ENCODE data around the gene OR2T11.
A peak's percentile ranks its signal among the peaks of the same experiment; 100 is the strongest.
"Not testable (repeated sequence)": the region's sequence is repeated elsewhere in the genome, so short reads cannot be mapped to it uniquely, and the experiment has no call there.

OR2T11 gene

GRCh38 chr1:248618878-248619277 is 16.0 kb downstream of the OR2T11 start:
- peak in 1 of 2 donors; percentile 34 for DNase-seq (ENCODE audit: low read depth in 1 of 2, low spot score in 1 of 2)

- DNase-seq (ENCODE audit: low read depth in 1 of 2, low spot score in 1 of 2), result no peak
Observed at GRCh38 chr1:248618119-248618518, 16.8 kb downstream of the OR2T11 start.

- DNase-seq (ENCODE audit: low read depth in 1 of 2, low spot score in 1 of 2), result no peak
Observed at GRCh38 chr1:248613742-248614141, 21.1 kb downstream of the OR2T11 start.

- peak in 1 of 2 donors; percentile 1 for DNase-seq (ENCODE audit: low read depth in 1 of 2, low spot score in 1 of 2)
Observed at GRCh38 chr1:248611883-248612414, 22.9 kb downstream of the OR2T11 start.

GRCh38 chr1:248610301-248610700 is 24.6 kb downstream of the OR2T11 start:
- DNase-seq (ENCODE audit: low read depth in 1 of 2, low spot score in 1 of 2), result no peak

- no peak for DNase-seq (ENCODE audit: low read depth in 1 of 2, low spot score in 1 of 2)
Observed at GRCh38 chr1:248599396-248599795, 35.5 kb downstream of the OR2T11 start.

- DNase-seq (ENCODE audit: low read depth in 1 of 2, low spot score in 1 of 2), result no peak
Observed at GRCh38 chr1:248597589-248597988, 37.3 kb downstream of the OR2T11 start, which contains the start of gene OR2T10. TSS of gene OR2T10 (minus strand) at chr1:248597700. CDS start at chr1:248593768, 3,932 bp downstream.

GRCh38 chr1:248596615-248597014 is 38.3 kb downstream of the OR2T11 start:
- no peak for DNase-seq (ENCODE audit: low read depth in 1 of 2, low spot score in 1 of 2)

DNA sequence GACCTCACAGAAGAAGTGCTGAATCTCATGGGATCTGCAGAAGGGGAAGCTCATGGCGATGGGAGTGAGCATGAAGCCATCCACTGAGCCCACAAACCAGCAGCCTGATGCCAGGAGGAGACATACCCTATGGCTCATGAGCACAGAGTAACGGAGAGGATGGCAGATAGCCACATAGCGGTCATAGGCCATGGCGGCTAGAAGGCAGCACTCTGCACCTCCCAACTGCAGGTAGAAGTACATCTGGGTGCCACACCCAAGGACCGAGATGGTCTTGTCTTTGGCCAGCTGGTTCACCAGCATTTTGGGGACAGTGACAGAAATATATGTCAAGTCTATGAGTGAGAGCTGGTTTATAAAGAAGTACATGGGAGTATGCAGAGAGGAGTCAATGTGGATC is 41.7 kb downstream of the OR2T11 start:
- DNase-seq (ENCODE audit: low read depth in 1 of 2, low spot score in 1 of 2), result no peak

- DNase-seq (ENCODE audit: low read depth in 1 of 2, low spot score in 1 of 2), result no peak
Observed at GRCh38 chr1:248592655-248593054, 42.2 kb downstream of the OR2T11 start.

DNA sequence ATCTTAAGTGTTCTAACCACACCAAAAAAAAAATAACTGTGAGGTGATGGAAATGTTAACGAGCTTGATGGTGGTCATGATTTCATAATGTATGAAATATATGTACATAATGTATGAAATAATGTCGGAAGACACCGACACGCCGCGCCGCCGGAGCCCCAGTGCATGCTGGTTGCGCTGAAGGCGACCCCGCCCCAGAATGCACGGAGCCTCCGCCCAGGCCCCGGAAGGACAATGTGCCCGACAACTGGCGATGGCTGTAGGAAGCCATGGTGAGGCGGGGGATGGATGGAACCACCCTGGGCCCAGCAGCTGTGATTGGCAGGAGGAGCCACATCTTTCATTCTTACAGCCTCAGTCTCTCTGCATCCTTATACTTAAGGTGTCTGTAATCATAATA is 44.8 kb downstream of the OR2T11 start:
- DNase-seq (ENCODE audit: low read depth in 1 of 2, low spot score in 1 of 2), result no peak

DNA sequence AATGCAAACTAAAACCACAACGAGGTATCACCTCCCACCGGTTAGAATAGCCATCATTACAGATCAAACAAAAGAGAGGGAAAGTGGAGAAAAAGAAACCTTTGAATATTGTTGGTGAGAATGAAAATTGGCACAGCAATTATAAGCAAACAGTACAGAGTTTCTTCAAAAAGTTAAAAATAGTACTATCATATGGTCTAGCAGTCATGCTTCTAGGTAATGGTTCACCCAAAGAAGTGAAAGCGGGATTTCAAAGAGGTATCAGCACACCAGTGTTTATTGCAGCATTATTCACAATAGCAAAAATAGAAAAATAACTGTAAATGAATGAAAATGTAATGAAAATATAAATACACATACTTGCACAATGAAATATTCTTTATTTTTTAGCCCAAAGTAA is 45.6 kb downstream of the OR2T11 start:
- no peak for DNase-seq (ENCODE audit: low read depth in 1 of 2, low spot score in 1 of 2)

DNA sequence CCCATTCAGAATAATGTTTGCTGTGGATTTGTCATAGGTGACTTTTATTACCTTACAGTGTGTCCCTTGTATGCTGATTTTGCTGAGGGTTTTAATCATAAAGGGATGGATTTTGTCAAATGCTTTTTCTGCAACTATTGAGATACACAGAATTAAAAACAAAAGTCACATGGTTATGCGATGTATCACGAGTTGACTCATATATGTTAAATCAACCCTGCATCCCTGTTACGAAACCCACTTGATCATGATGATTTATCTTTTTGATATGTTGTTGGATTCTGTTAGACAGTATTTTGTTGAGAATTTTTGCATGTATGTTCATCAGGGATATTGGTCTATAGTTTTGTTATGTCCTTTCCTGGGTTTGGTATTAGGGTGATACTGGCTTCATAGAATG is 49.6 kb downstream of the OR2T11 start:
- DNase-seq (ENCODE audit: low read depth in 1 of 2, low spot score in 1 of 2), result no peak

DNA sequence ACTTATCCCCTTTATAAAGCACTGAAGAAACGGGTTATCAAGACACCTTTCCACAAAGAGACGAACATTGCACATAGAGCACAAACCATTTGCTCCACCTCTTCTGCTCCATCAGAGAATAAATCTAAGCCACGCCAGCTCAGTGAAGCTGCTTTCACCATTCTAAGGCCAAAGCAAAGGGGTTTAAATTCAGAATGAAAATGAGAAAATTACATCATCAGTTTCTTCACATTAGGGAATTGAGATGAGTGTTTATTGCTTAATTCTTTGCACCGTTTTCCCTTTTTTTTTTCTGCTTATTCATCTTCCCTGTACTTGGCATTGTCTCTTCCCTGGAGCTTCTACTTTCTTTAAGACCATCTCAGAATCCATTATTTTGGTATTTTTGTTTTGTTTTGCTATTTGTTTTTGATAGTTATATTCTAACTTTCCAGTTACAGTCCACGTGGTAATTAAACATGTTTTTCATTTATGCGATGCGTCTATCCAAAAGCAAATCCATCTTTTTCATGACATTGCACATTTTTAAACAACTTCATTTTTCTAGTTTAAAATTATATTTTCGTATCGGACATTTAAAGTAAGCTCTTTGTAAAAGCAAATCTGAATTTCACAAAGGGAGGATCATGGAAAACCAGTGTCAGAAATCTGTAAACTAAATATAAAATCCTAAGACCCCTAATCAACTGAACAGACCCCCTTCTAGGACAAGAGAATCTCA is 58.5 kb downstream of the OR2T11 start:
- no peak for DNase-seq (ENCODE audit: low read depth in 1 of 2, low spot score in 1 of 2)

DNA sequence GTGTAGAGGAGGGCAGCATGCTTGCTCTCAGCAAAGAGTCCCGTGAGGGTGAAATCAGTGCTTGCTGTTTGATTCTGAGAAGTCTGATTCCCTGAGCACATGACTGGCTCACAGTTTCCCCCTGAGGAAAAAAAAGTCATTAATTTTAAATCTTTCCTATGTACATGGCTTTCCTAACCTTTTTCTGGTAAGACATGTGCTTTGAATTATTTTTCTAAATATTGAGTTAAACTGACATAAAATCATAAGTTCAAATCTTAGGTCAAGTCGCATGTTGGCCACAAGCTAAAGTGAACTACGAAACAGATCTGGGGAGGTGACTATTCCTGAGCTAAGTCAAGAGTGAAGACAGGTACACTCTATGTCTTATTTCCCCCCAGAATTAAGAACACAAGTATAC is 60.2 kb downstream of the OR2T11 start, which contains the start of gene OR2T34:
OR2T34 (minus strand) TSS at position 101 of the 400 bp plus-strand sequence; CDS start at position 101, 0 bp downstream.
- not testable (repeated sequence) for DNase-seq (ENCODE audit: low read depth in 1 of 2, low spot score in 1 of 2)

DNA sequence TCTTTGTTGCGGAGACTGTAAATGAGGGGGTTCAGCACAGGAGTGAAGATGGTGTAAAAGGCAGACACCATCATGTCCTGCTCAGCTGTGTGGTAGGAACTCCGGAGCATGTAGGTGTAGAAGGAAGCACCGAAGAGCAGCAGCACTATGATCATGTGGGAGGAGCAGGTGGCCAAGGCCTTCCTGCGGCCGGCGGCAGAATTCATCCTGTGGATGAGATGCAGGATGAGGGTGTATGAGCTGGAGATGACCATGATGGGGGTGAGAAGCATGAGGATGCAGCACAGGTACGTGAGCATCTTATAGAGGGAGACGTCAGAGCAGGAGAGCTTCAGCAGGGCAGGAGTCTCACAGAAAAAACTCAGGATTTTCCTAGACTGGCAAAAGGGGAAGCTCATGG is 61.0 kb downstream of the OR2T11 start:
- not testable (repeated sequence) for DNase-seq (ENCODE audit: low read depth in 1 of 2, low spot score in 1 of 2)

Data from stimulated activated CD4-positive, alpha-beta T cell treated with anti-CD3 and anti-CD28 coated beads, Interleukin-15, amount 100 ng/mL, for 1 hour (primary cell).